ENCODE measurements around the gene ABLIM1. TPM values are rescaled to one million over a fixed set of nuclear protein-coding genes. Genes with fewer than 3 reads are reported as not detected.

Gene ABLIM1
- total RNA-seq, 6 experiments from 2014 or later, result 38.8 to 76.5 (median 50.6) TPM

DNA sequence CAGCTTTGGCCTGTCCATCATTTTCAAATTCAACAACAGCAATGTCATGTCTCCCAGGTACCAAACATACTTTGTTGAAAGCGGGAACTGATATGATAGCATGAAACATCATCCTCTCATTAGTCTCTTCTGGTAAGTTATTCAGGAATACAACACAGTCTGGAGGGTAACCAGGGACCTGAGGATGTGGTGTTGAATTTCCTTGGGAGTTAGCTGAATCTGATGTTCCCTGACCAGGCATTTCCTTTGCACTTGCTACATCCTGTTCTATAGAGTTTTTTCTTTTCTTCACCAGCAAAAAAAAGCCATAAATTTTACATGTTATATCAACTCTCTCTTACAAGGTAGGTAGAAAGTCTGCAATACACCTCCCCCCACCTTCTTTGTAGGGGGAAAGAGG lies 156.0 kb downstream of the ABLIM1 start:
- DNase-seq (no peak), ATAC-seq (no peak)
- intact Hi-C loops (cut with DNase I), result no loop called here
- Histone ChIP-seq H3K27me3 (no peaks in the 10 kb centered on the region), H3K4me1 (peaks cover 0 to 14% (median 0%) of the 10 kb centered on the region in 4 donors), H3K4me3 (no peak overlapping the region), H3K9me3 (no peaks in the 10 kb centered on the region), H3K36me3 (no peaks in the 10 kb centered on the region), H3K27ac (no peak overlapping the region)
- 69% methylated on average over 1 of the region's 1 CpG for WGBS (ENCODE audit: insufficient coverage, low coverage, low lambda C conversion rate, missing lambda C conversion rate)
- TF ChIP-seq POLR2A (IDR thresholded peaks at IDR 0.05), result no peak

DNA sequence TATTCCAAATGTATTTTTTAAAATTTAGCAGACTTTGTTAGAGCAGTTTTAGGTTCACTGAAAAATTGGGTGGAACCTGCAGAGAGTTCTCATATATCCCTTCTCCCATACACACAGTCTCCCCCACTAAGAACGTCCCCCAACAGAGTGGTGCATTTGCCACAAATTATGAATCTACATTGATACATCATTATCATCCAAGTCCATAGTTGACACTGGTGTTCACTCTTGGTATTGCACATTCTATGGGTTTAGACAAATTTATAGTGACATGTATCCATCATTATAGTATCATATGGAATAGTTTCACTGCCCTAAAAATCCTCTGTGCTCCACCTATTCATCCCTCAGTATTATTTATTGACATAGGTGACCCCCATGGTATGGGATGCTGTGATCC lies 156.4 kb downstream of the ABLIM1 start:
- peaks cover 0 to 13% (median 0%) of the 10 kb centered on the region in 4 donors for H3K4me1 ChIP-seq
- no peaks in the 10 kb centered on the region for H3K36me3 ChIP-seq
- TF ChIP-seq, protein P1, sequence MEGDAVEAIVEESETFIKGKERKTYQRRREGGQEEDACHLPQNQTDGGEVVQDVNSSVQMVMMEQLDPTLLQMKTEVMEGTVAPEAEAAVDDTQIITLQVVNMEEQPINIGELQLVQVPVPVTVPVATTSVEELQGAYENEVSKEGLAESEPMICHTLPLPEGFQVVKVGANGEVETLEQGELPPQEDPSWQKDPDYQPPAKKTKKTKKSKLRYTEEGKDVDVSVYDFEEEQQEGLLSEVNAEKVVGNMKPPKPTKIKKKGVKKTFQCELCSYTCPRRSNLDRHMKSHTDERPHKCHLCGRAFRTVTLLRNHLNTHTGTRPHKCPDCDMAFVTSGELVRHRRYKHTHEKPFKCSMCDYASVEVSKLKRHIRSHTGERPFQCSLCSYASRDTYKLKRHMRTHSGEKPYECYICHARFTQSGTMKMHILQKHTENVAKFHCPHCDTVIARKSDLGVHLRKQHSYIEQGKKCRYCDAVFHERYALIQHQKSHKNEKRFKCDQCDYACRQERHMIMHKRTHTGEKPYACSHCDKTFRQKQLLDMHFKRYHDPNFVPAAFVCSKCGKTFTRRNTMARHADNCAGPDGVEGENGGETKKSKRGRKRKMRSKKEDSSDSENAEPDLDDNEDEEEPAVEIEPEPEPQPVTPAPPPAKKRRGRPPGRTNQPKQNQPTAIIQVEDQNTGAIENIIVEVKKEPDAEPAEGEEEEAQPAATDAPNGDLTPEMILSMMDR (IDR thresholded peaks at IDR 0.05), result no peak
- no peak for TF ChIP-seq POLR2A (IDR thresholded peaks at IDR 0.05)
- DNase-seq (no peak), ATAC-seq (no peak)
- no peaks in the 10 kb centered on the region for H3K27me3 ChIP-seq
- no peak overlapping the region for H3K4me3 ChIP-seq
- WGBS (ENCODE audit: insufficient coverage, low coverage, low lambda C conversion rate, missing lambda C conversion rate), result 100% methylated on average over 1 of the region's 1 CpG
- no peak overlapping the region for H3K27ac ChIP-seq
- intact Hi-C loops (cut with DNase I), result no loop called here
- no peaks in the 10 kb centered on the region for H3K9me3 ChIP-seq

DNA sequence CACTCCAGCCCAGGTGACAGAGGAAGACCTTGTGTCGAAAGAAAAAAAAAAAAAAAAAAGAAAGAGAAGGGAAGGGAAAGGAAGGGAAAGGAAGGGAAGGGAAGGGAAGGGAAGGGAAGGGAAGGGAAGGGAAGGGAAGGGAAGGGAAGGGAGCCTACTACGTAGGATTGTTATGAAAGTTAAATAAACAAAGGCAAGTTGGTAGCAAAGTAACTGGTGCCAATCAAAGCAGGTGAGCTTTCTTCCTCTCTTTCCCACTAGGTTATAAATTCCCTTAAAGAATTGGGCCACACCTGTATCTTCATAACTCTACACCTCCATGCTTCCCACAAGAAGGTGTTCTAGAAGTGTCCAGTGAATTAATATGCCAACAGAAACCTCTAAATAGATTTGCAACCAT lies 157.4 kb downstream of the ABLIM1 start:
- TF ChIP-seq POLR2A (IDR thresholded peaks at IDR 0.05), result no peak
- TF ChIP-seq, protein P1 (IDR thresholded peaks at IDR 0.05), result no peak
- 69% methylated on average over 2 of the region's 2 CpGs for WGBS (ENCODE audit: insufficient coverage, low coverage, low lambda C conversion rate, missing lambda C conversion rate)
- Histone ChIP-seq H3K4me3 (no peak overlapping the region), H3K36me3 (peaks cover 0 to 2% (median 0%) of the 10 kb centered on the region in 4 donors), H3K27me3 (no peaks in the 10 kb centered on the region), H3K9me3 (no peaks in the 10 kb centered on the region), H3K27ac (no peak overlapping the region), H3K4me1 (peaks cover 0 to 13% (median 0%) of the 10 kb centered on the region in 4 donors)
- DNase-seq, result no peak
- intact Hi-C loops (cut with DNase I), result no loop called here
- ATAC-seq, result no peak

DNA sequence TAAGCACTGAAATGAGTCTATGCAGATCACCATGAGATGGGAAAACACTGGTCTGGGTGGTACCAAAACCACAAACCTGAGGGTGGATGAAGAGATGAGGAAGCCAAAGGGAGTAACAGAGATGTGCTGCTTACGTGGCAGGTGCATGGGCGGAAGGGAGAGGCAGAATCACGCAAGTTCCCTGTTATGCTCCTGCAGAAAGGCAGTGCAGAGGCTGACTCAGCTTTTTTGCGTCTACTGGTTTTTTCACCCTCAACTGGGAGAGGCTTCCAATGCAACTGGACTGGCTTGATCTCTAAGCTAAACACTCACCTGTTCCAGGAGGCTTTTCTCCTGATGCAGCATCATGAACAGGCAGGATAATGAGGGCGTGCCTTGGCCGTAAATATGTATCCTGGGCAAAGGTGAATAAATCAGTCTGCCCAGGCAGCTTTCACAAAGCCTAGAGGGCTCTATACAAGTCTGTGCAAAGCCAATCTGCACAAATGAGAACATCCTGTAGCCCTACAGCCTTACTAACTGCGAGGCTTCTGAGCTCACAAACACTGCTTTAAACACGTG lies 158.4 kb downstream of the ABLIM1 start:
- no peak for DNase-seq
- peaks cover 0 to 3% (median 0%) of the 10 kb centered on the region in 4 donors for H3K4me1 ChIP-seq
- no peaks in the 10 kb centered on the region for H3K9me3 ChIP-seq
- no peak overlapping the region for H3K27ac ChIP-seq
- WGBS (ENCODE audit: insufficient coverage, low coverage, low lambda C conversion rate, missing lambda C conversion rate), result 63% methylated on average over 3 of the region's 8 CpGs
- H3K4me3 ChIP-seq, result no peak overlapping the region
- no peak for TF ChIP-seq POLR2A (IDR thresholded peaks at IDR 0.05)
- TF ChIP-seq, protein P1 (IDR thresholded peaks at IDR 0.05), result no peak
- peaks cover 0 to 6% (median 2%) of the 10 kb centered on the region in 4 donors for H3K36me3 ChIP-seq
- no peaks in the 10 kb centered on the region for H3K27me3 ChIP-seq
- intact Hi-C loops (cut with DNase I), result no loop called here
- no peak for ATAC-seq

DNA sequence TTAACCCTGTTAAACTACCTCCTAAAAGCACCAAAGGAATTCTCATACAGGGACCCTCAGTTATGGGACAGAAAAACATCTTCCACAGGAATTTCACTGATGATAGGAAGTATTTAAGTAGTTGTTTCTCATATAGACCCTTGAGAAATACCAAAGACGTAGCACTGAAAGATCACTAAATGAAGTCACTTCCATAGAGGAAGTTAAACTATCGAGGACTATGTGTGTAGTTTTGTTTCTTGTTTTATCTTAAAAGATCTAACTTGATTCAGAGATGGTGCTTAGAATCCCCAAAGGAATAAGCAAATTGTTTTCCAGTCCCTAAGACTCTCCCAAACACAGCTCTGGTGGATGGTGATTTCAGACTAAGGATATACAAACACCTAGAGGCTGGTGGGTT lies 159.0 kb downstream of the ABLIM1 start:
- no peak for DNase-seq
- no peaks in the 10 kb centered on the region for H3K9me3 ChIP-seq
- intact Hi-C loops (cut with DNase I), result no loop called here
- no peak overlapping the region for H3K27ac ChIP-seq
- TF ChIP-seq, protein P1 (IDR thresholded peaks at IDR 0.05), result no peak
- TF ChIP-seq POLR2A (IDR thresholded peaks at IDR 0.05), result no peak
- no peaks in the 10 kb centered on the region for H3K27me3 ChIP-seq
- H3K4me1 ChIP-seq, result no peaks in the 10 kb centered on the region
- WGBS (ENCODE audit: insufficient coverage, low coverage, low lambda C conversion rate, missing lambda C conversion rate), result 29% methylated on average over 2 of the region's 2 CpGs
- H3K36me3 ChIP-seq, result peaks cover 0 to 6% (median 2%) of the 10 kb centered on the region in 4 donors
- ATAC-seq, result no peak
- no peak overlapping the region for H3K4me3 ChIP-seq
